NCI-H345 treated with DMSO at 0.1 percent for 48 hours (cell line): ENCODE measurements around the gene KCNN3.
"Not testable (repeated sequence)": the region's sequence is repeated elsewhere in the genome, so short reads cannot be mapped to it uniquely, and the experiment has no call there.

ENCODE experiments used
- DNase-seq: peaks from one replicate; lab custom pipeline; 2025; ENCODE audit not compliant: unreplicated experiment; lab: John Stamatoyannopoulos, UW

KCNN3 gene

GRCh38 chr1:154870115-154870571 is at the start of gene KCNN3:
Gene KCNN3 (minus strand): TSS chr1:154870281. CDS start chr1:154869964, 317 bp downstream.
- peak; percentile 100 for DNase-seq

- peak; percentile 17 for DNase-seq
Observed at GRCh38 chr1:154913273-154913672, 43.2 kb upstream of the KCNN3 start.

GRCh38 chr1:154912755-154913154 is 42.7 kb upstream of the KCNN3 start:
- no peak for DNase-seq

- no peak for DNase-seq
Observed at GRCh38 chr1:154911691-154912550, 41.8 kb upstream of the KCNN3 start.

- DNase-seq = no peak
Observed at GRCh38 chr1:154910851-154911250, 40.8 kb upstream of the KCNN3 start.

- no peak for DNase-seq
Observed at GRCh38 chr1:154908937-154909336, 38.9 kb upstream of the KCNN3 start.

GRCh38 chr1:154908129-154908528 is 38.0 kb upstream of the KCNN3 start:
- DNase-seq = not testable (repeated sequence)

GRCh38 chr1:154906621-154907081 is 36.6 kb upstream of the KCNN3 start:
- DNase-seq = no peak

- no peak for DNase-seq
Observed at GRCh38 chr1:154902938-154903566, 33.0 kb upstream of the KCNN3 start.

- no peak for DNase-seq
Observed at GRCh38 chr1:154901591-154901990, 31.5 kb upstream of the KCNN3 start.

GRCh38 chr1:154899041-154899440 is 29.0 kb upstream of the KCNN3 start:
- DNase-seq = no peak

GRCh38 chr1:154896771-154897286 is 26.7 kb upstream of the KCNN3 start:
- DNase-seq = no peak

- no peak for DNase-seq
Observed at GRCh38 chr1:154895798-154896197, 25.7 kb upstream of the KCNN3 start.

GRCh38 chr1:154891452-154891851 is 21.4 kb upstream of the KCNN3 start:
- no peak for DNase-seq

GRCh38 chr1:154888757-154889156 is 18.7 kb upstream of the KCNN3 start:
- DNase-seq = no peak

GRCh38 chr1:154886281-154887015 is 16.4 kb upstream of the KCNN3 start:
- no peak for DNase-seq

GRCh38 chr1:154884869-154885701 is 15.0 kb upstream of the KCNN3 start:
- peak; percentile 97 for DNase-seq

GRCh38 chr1:154883919-154884868 is 14.1 kb upstream of the KCNN3 start:
- DNase-seq = no peak

GRCh38 chr1:154881820-154882535 is 11.9 kb upstream of the KCNN3 start:
- no peak for DNase-seq
